GM23338 (cell line): ENCODE results near the gene TBL1XR1. TPM values are rescaled to one million over a fixed set of nuclear protein-coding genes. Genes with fewer than 3 reads are reported as not detected.
A peak's percentile ranks its signal among the peaks of the same experiment; 100 is the strongest.

Experiments used
- ATAC-seq: fragments of 200-7000 bp; cut with Tn5 transposase; 3 replicates; pipeline ENCODE4 v1.9.1; 2020
- DNase-seq: peaks from one replicate; pipeline ENCODE4 v3.0.0-alpha.2; 2015; ENCODE audit warnings: low spot score
- H2AFZ ChIP-seq: fragments of 200-600 bp; sonication (generic); 2 replicates; pipeline ENCODE4 v1.8.0; 2016; ENCODE audit warnings: antibody characterized with exemption, mild to moderate bottlenecking, moderate library complexity
- H3F3A ChIP-seq: fragments of 200-600 bp; sonication (generic); replicated peaks from 2 replicates; pipeline ENCODE4 v1.8.0; 2017; ENCODE audit warnings: antibody characterized with exemption, mixed run types, low read depth
- H3K27ac ChIP-seq: fragments of 200-600 bp; sonication (generic); 2 replicates; pipeline ENCODE4 v1.6.1; 2016; ENCODE audit warnings: low read depth
- H3K27me3 ChIP-seq: fragments of 200-600 bp; sonication (generic); 2 replicates; pipeline ENCODE4 v1.8.0; 2016; ENCODE audit warnings: mild to moderate bottlenecking, mixed run types, moderate library complexity; ENCODE audit not compliant: insufficient read depth
- H3K36me3 ChIP-seq: fragments of 200-600 bp; sonication (generic); 2 replicates; pipeline ENCODE4 v1.8.0; 2016; ENCODE audit warnings: mild to moderate bottlenecking; ENCODE audit not compliant: insufficient read depth
- H3K4me1 ChIP-seq: fragments of 200-600 bp; sonication (generic); 2 replicates; pipeline ENCODE4 v1.8.0; 2016; ENCODE audit warnings: mild to moderate bottlenecking, moderate library complexity; ENCODE audit not compliant: insufficient read depth
- H3K4me2 ChIP-seq: fragments of 200-600 bp; sonication (generic); 2 replicates; pipeline ENCODE4 v1.7.1; 2017; ENCODE audit warnings: mixed run types
- H3K4me3 ChIP-seq: fragments of 200-600 bp; sonication (generic); 2 replicates; pipeline ENCODE4 v1.6.1; 2016; ENCODE audit warnings: mixed run types
- H3K79me2 ChIP-seq: fragments of 200-600 bp; sonication (generic); replicated peaks from 2 replicates; pipeline ENCODE4 v1.8.0; 2017; ENCODE audit warnings: mild to moderate bottlenecking; ENCODE audit not compliant: insufficient read depth
- H3K9me2 ChIP-seq: fragments of 200-600 bp; sonication (generic); 2 replicates; pipeline ENCODE4 v1.8.0; 2017; ENCODE audit not compliant: insufficient read depth
- H4K20me1 ChIP-seq: fragments of 200-600 bp; sonication (generic); replicated peaks from 2 replicates; pipeline ENCODE4 v1.8.0; 2017; ENCODE audit warnings: mild to moderate bottlenecking; ENCODE audit not compliant: insufficient read depth
- H3K27ac Mint-ChIP-seq: 2 replicates; pipeline ENCODE4 v1.8.0; 2020; ENCODE audit warnings: inconsistent platforms, mild to moderate bottlenecking, moderate library complexity, mixed read lengths
- H3K27me3 Mint-ChIP-seq: 3 replicates; pipeline ENCODE4 v1.8.0; 2022; ENCODE audit warnings: low read depth, mild to moderate bottlenecking, moderate library complexity, mixed read lengths, inconsistent platforms; ENCODE audit not compliant: insufficient read depth, poor library complexity
- H3K36me3 Mint-ChIP-seq: 3 replicates; pipeline ENCODE4 v1.8.0; 2021; ENCODE audit warnings: low read depth, mild to moderate bottlenecking, inconsistent platforms, moderate library complexity, mixed read lengths
- H3K4me1 Mint-ChIP-seq: 3 replicates; pipeline ENCODE4 v1.8.0; 2020; ENCODE audit warnings: mild to moderate bottlenecking, inconsistent platforms, mixed read lengths
- H3K4me3 Mint-ChIP-seq: 3 replicates; pipeline ENCODE4 v1.8.0; 2021; ENCODE audit warnings: moderate library complexity, mild to moderate bottlenecking, inconsistent platforms, mixed read lengths
- H3K9me3 Mint-ChIP-seq: 3 replicates; pipeline ENCODE4 v1.8.0; 2020; ENCODE audit warnings: moderate library complexity, mild to moderate bottlenecking, inconsistent platforms, mixed read lengths
- CREB1 ChIP-seq: fragments of 250-450 bp; sonication (Bioruptor Pico); IDR thresholded peaks from 2 replicates; pipeline ENCODE4 v1.5.0; 2020; ENCODE audit warnings: low read depth, mild to moderate bottlenecking, moderate library complexity
- NANOG ChIP-seq: IDR thresholded peaks from 2 replicates; pipeline ENCODE4 v1.6.1; 2016; ENCODE audit warnings: antibody characterized with exemption, borderline replicate concordance
- POLR2AphosphoS5 ChIP-seq: IDR thresholded peaks from 2 replicates; pipeline ENCODE4 v1.6.1; 2016; ENCODE audit warnings: antibody characterized with exemption, low read depth
- ZNF114 ChIP-seq: fragments of 250-450 bp; sonication (Bioruptor Pico); IDR thresholded peaks from 2 replicates; pipeline ENCODE4 v1.5.0; 2020; ENCODE audit warnings: mild to moderate bottlenecking, moderate library complexity
- polyA plus RNA-seq: library from polyadenylated mRNA; unstranded; fragments of >200 nt; fragmentation: Nextera tagmentation; extraction: Ambion mirVana; gene quantifications from 2 replicates; pipeline ENCODE4 v1.2.1, GENCODE V29; 2016
- total RNA-seq: library from RNA; depleted of rRNA; stranded (reverse); fragments of >200 nt; shearing (Covaris generic); gene quantifications from 2 replicates; pipeline ENCODE4 v1.2.3, GENCODE V29; 2014
- TF ChIP-seq, protein P1 (sequence below): fragments of 250-450 bp; sonication (Bioruptor Pico); IDR thresholded peaks from 2 replicates; pipeline ENCODE4 v1.5.0; 2020; ENCODE audit warnings: mild to moderate bottlenecking, moderate library complexity
- TF ChIP-seq, protein P2 (sequence below): IDR thresholded peaks from one replicate; pipeline ENCODE4 v1.6.1; 2018; ENCODE audit warnings: antibody characterized with exemption; ENCODE audit not compliant: unreplicated experiment

Gene TBL1XR1
- total and polyA plus RNA-seq, 2 experiments from 2014 or later, result 49.6 to 122 TPM

- H3K4me3 Mint-ChIP-seq, result 0 out of 3 replicates have a peak overlapping the region, but pooled peaks have one; percentile 34
- H3K9me3 Mint-ChIP-seq, result no peaks in the 10 kb centered on the region
- H3K27ac ChIP-seq, result no peak overlapping the region
- no peaks in the 10 kb centered on the region for H3K36me3 ChIP-seq
- peaks cover 61% of the 10 kb centered on the region for H4K20me1 ChIP-seq
- H3K4me2 ChIP-seq, result peak overlapping the region; percentile 40
- ATAC-seq (peak; percentile 45; the same call in 2 of the 3 replicates), DNase-seq (peak; percentile 65)
- H3K27me3 ChIP-seq, result no peaks in the 10 kb centered on the region
- no peaks in the 10 kb centered on the region for H3K9me2 ChIP-seq
- H3F3A ChIP-seq, result no peaks in the 10 kb centered on the region
- H3K27ac Mint-ChIP-seq, result no peak overlapping the region; the same call in none of the 2 replicates
- H3K79me2 ChIP-seq, result peaks cover 100% of the 10 kb centered on the region
- peaks cover 47% of the 10 kb centered on the region for H3K4me1 Mint-ChIP-seq
- no peak overlapping the region for H2AFZ ChIP-seq
- no peak overlapping the region for H3K4me3 ChIP-seq
- TF ChIP-seq POLR2AphosphoS5, result no peak
- TF ChIP-seq, protein P1, sequence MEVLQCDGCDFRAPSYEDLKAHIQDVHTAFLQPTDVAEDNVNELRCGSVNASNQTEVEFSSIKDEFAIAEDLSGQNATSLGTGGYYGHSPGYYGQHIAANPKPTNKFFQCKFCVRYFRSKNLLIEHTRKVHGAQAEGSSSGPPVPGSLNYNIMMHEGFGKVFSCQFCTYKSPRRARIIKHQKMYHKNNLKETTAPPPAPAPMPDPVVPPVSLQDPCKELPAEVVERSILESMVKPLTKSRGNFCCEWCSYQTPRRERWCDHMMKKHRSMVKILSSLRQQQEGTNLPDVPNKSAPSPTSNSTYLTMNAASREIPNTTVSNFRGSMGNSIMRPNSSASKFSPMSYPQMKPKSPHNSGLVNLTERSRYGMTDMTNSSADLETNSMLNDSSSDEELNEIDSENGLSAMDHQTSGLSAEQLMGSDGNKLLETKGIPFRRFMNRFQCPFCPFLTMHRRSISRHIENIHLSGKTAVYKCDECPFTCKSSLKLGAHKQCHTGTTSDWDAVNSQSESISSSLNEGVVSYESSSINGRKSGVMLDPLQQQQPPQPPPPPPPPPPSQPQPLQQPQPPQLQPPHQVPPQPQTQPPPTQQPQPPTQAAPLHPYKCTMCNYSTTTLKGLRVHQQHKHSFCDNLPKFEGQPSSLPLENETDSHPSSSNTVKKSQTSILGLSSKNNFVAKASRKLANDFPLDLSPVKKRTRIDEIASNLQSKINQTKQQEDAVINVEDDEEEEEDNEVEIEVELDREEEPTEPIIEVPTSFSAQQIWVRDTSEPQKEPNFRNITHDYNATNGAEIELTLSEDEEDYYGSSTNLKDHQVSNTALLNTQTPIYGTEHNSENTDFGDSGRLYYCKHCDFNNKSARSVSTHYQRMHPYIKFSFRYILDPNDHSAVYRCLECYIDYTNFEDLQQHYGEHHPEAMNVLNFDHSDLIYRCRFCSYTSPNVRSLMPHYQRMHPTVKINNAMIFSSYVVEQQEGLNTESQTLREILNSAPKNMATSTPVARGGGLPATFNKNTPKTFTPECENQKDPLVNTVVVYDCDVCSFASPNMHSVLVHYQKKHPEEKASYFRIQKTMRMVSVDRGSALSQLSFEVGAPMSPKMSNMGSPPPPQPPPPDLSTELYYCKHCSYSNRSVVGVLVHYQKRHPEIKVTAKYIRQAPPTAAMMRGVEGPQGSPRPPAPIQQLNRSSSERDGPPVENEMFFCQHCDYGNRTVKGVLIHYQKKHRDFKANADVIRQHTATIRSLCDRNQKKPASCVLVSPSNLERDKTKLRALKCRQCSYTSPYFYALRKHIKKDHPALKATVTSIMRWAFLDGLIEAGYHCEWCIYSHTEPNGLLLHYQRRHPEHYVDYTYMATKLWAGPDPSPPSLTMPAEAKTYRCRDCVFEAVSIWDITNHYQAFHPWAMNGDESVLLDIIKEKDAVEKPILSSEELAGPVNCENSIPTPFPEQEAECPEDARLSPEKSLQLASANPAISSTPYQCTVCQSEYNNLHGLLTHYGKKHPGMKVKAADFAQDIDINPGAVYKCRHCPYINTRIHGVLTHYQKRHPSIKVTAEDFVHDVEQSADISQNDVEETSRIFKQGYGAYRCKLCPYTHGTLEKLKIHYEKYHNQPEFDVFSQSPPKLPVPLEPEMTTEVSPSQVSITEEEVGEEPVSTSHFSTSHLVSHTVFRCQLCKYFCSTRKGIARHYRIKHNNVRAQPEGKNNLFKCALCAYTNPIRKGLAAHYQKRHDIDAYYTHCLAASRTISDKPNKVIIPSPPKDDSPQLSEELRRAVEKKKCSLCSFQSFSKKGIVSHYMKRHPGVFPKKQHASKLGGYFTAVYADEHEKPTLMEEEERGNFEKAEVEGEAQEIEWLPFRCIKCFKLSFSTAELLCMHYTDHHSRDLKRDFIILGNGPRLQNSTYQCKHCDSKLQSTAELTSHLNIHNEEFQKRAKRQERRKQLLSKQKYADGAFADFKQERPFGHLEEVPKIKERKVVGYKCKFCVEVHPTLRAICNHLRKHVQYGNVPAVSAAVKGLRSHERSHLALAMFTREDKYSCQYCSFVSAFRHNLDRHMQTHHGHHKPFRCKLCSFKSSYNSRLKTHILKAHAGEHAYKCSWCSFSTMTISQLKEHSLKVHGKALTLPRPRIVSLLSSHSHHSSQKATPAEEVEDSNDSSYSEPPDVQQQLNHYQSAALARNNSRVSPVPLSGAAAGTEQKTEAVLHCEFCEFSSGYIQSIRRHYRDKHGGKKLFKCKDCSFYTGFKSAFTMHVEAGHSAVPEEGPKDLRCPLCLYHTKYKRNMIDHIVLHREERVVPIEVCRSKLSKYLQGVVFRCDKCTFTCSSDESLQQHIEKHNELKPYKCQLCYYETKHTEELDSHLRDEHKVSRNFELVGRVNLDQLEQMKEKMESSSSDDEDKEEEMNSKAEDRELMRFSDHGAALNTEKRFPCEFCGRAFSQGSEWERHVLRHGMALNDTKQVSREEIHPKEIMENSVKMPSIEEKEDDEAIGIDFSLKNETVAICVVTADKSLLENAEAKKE, result no peak
- TF ChIP-seq ZNF114 (CRISPR knock-in tag), result no peak
- TF ChIP-seq NANOG, result no peak
- TF ChIP-seq CREB1 (CRISPR knock-in tag), result no peak
- TF ChIP-seq, protein P2, sequence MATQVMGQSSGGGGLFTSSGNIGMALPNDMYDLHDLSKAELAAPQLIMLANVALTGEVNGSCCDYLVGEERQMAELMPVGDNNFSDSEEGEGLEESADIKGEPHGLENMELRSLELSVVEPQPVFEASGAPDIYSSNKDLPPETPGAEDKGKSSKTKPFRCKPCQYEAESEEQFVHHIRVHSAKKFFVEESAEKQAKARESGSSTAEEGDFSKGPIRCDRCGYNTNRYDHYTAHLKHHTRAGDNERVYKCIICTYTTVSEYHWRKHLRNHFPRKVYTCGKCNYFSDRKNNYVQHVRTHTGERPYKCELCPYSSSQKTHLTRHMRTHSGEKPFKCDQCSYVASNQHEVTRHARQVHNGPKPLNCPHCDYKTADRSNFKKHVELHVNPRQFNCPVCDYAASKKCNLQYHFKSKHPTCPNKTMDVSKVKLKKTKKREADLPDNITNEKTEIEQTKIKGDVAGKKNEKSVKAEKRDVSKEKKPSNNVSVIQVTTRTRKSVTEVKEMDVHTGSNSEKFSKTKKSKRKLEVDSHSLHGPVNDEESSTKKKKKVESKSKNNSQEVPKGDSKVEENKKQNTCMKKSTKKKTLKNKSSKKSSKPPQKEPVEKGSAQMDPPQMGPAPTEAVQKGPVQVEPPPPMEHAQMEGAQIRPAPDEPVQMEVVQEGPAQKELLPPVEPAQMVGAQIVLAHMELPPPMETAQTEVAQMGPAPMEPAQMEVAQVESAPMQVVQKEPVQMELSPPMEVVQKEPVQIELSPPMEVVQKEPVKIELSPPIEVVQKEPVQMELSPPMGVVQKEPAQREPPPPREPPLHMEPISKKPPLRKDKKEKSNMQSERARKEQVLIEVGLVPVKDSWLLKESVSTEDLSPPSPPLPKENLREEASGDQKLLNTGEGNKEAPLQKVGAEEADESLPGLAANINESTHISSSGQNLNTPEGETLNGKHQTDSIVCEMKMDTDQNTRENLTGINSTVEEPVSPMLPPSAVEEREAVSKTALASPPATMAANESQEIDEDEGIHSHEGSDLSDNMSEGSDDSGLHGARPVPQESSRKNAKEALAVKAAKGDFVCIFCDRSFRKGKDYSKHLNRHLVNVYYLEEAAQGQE, result no peak
- H3K27me3 Mint-ChIP-seq, result peaks cover 1% of the 10 kb centered on the region
- peaks cover 49% of the 10 kb centered on the region for H3K4me1 ChIP-seq
- H3K36me3 Mint-ChIP-seq, result peaks cover 4% of the 10 kb centered on the region
These were observed 39.8 kb downstream of the TBL1XR1 start for GRCh38 chr3:177157492-177157891.
